Stimulated activated CD8-positive, alpha-beta memory T cell treated with anti-CD3 and anti-CD28 coated beads, Interleukin-7, amount 100 ng/mL, for 48 hours (primary cell): ENCODE results near the gene MCAM.

Experiments
- DNase-seq, 2 donors: peaks; one replicate each; pipeline ENCODE4 v3.0.0-alpha.2; 2020; ENCODE audit warnings: low read depth in 1 of 2; ENCODE audit errors: extremely low read depth in 1 of 2

Gene MCAM

GRCh38 chr11:119309953-119310681 lies 6.8 kb downstream of the MCAM start:
- DNase-seq: no peak

- no peak for DNase-seq
Observed at GRCh38 chr11:119309411-119309810, 7.5 kb downstream of the MCAM start.

- no peak for DNase-seq
Observed at GRCh38 chr11:119307974-119308373, 9.0 kb downstream of the MCAM start.

GRCh38 chr11:119307219-119307618 lies 9.7 kb downstream of the MCAM start:
- DNase-seq: no peak

GRCh38 chr11:119306373-119306890 lies 10.5 kb downstream of the MCAM start:
- no peak for DNase-seq

GRCh38 chr11:119305556-119306372 lies 11.2 kb downstream of the MCAM start:
- DNase-seq: no peak

GRCh38 chr11:119303227-119303718 lies 13.7 kb downstream of the MCAM start:
- DNase-seq: no peak

GRCh38 chr11:119300198-119300964 lies 16.5 kb downstream of the MCAM start:
- no peak for DNase-seq

- DNase-seq: no peak
Observed at GRCh38 chr11:119299416-119299815, 17.5 kb downstream of the MCAM start.

GRCh38 chr11:119298726-119299125 lies 18.2 kb downstream of the MCAM start:
- DNase-seq: no peak

GRCh38 chr11:119297938-119298337 lies 19.0 kb downstream of the MCAM start:
- DNase-seq: no peak

GRCh38 chr11:119295178-119295577 lies 21.8 kb downstream of the MCAM start:
- no peak for DNase-seq

- no peak for DNase-seq
Observed at GRCh38 chr11:119293461-119293860, 23.5 kb downstream of the MCAM start.

- no peak for DNase-seq
Observed at GRCh38 chr11:119290894-119291497, 25.9 kb downstream of the MCAM start.

GRCh38 chr11:119288219-119288618 lies 28.7 kb downstream of the MCAM start:
- no peak for DNase-seq

GRCh38 chr11:119285431-119285830 lies 31.5 kb downstream of the MCAM start:
- no peak for DNase-seq

- DNase-seq: no peak
Observed at GRCh38 chr11:119284344-119285157, 32.4 kb downstream of the MCAM start.

GRCh38 chr11:119282495-119282894 lies 34.4 kb downstream of the MCAM start:
- no peak for DNase-seq

- no peak for DNase-seq
Observed at GRCh38 chr11:119277660-119278059, 39.3 kb downstream of the MCAM start.

- no peak for DNase-seq
Observed at GRCh38 chr11:119273721-119274120, 43.2 kb downstream of the MCAM start.
